Suprapubic skin (tissue), 4 donors: ENCODE measurements around the gene VAV2.

Experiments
- CTCF ChIP-seq, 2 donors: fragments of 200-600 bp in 1 of 2; fragments of 450-650 bp in 1 of 2; sonication (generic) in 1 of 2; IDR thresholded peaks; one replicate each; pipeline ENCODE4 v1.5.1; 2016 to 2019; ENCODE audit warnings: antibody characterized with exemption in 2 of 2, mild to moderate bottlenecking in 1 of 2, moderate library complexity in 1 of 2
- POLR2A ChIP-seq, 2 donors: fragments of 450-650 bp; IDR thresholded peaks; one replicate each; pipeline ENCODE4 v1.6.1; 2017; ENCODE audit warnings: antibody characterized with exemption in 2 of 2, mild to moderate bottlenecking in 2 of 2, moderate library complexity in 2 of 2
- POLR2AphosphoS5 ChIP-seq, 3 donors: sonication (generic); formaldehyde crosslinking; IDR thresholded peaks; one replicate each; pipeline ENCODE4 v1.6.1; 2017; ENCODE audit warnings: antibody characterized with exemption in 3 of 3

GRCh38 chr9:133747309-133747708 is 244.8 kb downstream of the VAV2 start:
- TF ChIP-seq CTCF (IDR thresholded peaks at IDR 0.05) = no peak
- TF ChIP-seq POLR2A (IDR thresholded peaks at IDR 0.05) = no peak
- TF ChIP-seq POLR2AphosphoS5 (IDR thresholded peaks at IDR 0.05) = no peak
